ELR (cell line): Measurements from ENCODE around the gene ATE1.
"Not testable (repeated sequence)": the region's sequence is repeated elsewhere in the genome, so short reads cannot be mapped to it uniquely, and the experiment has no call there.

Experiments used
- DNase-seq: peaks from one replicate; pipeline ENCODE4 v3.0.0-alpha.2; 2015; ENCODE audit warnings: low read depth

Gene ATE1

GRCh38 chr10:121830101-121830500 lies 97.7 kb downstream of the ATE1 start:
- no peak for DNase-seq

GRCh38 chr10:121828045-121828444 lies 99.8 kb downstream of the ATE1 start:
- no peak for DNase-seq

- DNase-seq, result not testable (repeated sequence)
Observed at GRCh38 chr10:121826773-121827172, 101.1 kb downstream of the ATE1 start.

- DNase-seq, result peak; percentile 70
Observed at GRCh38 chr10:121823993-121824463, 103.8 kb downstream of the ATE1 start.

GRCh38 chr10:121822724-121823123 lies 105.1 kb downstream of the ATE1 start:
- DNase-seq, result no peak

- no peak for DNase-seq
Observed at GRCh38 chr10:121822180-121822579, 105.7 kb downstream of the ATE1 start.

GRCh38 chr10:121819049-121819448 lies 108.8 kb downstream of the ATE1 start:
- no peak for DNase-seq

- DNase-seq, result no peak
Observed at GRCh38 chr10:121818599-121818998, 109.2 kb downstream of the ATE1 start.

- no peak for DNase-seq
Observed at GRCh38 chr10:121816197-121816596, 111.6 kb downstream of the ATE1 start.

- DNase-seq, result no peak
Observed at GRCh38 chr10:121813857-121814256, 114.0 kb downstream of the ATE1 start.

- peak; percentile 11 for DNase-seq
Observed at GRCh38 chr10:121813211-121813815, 114.5 kb downstream of the ATE1 start.

- DNase-seq, result no peak
Observed at GRCh38 chr10:121812031-121812430, 115.8 kb downstream of the ATE1 start.

- no peak for DNase-seq
Observed at GRCh38 chr10:121811386-121811785, 116.4 kb downstream of the ATE1 start.

GRCh38 chr10:121808835-121809234 lies 119.0 kb downstream of the ATE1 start:
- no peak for DNase-seq

- DNase-seq, result peak; percentile 64
Observed at GRCh38 chr10:121804460-121804859, 123.4 kb downstream of the ATE1 start.

GRCh38 chr10:121803611-121804010 lies 124.2 kb downstream of the ATE1 start:
- DNase-seq, result no peak

GRCh38 chr10:121800831-121801230 lies 127.0 kb downstream of the ATE1 start:
- DNase-seq, result no peak

GRCh38 chr10:121800146-121800545 lies 127.7 kb downstream of the ATE1 start:
- no peak for DNase-seq

GRCh38 chr10:121797490-121797889 lies 130.3 kb downstream of the ATE1 start:
- no peak for DNase-seq

GRCh38 chr10:121796342-121796741 lies 131.5 kb downstream of the ATE1 start:
- DNase-seq, result no peak

GRCh38 chr10:121792198-121792597 lies 135.6 kb downstream of the ATE1 start:
- DNase-seq, result peak; percentile 36

- no peak for DNase-seq
Observed at GRCh38 chr10:121791761-121792160, 136.1 kb downstream of the ATE1 start.

GRCh38 chr10:121788717-121789116 lies 139.1 kb downstream of the ATE1 start:
- DNase-seq, result no peak

- no peak for DNase-seq
Observed at GRCh38 chr10:121788115-121788514, 139.7 kb downstream of the ATE1 start.
